ENCODE data around the gene SNAP29.

SNAP29 gene

DNA sequence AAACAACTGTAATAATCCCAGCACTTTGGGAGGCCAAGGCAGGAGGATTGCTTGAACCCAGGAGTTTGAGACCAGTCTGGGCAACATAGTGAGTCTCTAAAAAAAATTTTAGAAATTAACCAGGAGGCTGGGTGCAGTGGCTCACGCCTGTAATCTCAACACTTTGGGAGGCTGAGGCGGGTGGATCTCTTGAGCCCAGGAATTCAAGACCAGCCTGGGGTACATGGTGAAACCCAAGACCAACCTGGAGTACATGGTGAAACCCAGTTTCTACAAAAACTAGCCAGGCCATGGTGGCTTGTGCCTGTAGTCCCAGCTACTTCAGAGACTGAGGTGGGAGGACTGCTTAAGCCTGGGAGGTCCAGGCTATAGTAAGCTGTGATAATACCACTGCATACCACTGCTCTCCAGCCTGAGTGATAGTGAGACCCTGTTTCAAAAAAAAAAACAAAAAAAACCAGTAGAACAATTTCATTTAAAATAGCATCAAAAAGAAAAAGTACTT lies 11.4 kb upstream of the SNAP29 start:
- Histone ChIP-seq H3K4me3 (ENCODE audit: low read depth, low read length) (no peak overlapping the region), H2AFZ (no peak overlapping the region), H3K9me3 (ENCODE audit: control insufficient read depth, low read length) (no peaks in the 10 kb centered on the region), H3K36me3 (ENCODE audit: control insufficient read depth, insufficient read depth, low read length) (no peaks in the 10 kb centered on the region), H3K27ac (no peak overlapping the region), H3K9ac (no peak overlapping the region), H3K79me2 (peaks cover 41% of the 10 kb centered on the region), H3K27me3 (ENCODE audit: control insufficient read depth, insufficient read depth, low read length) (no peaks in the 10 kb centered on the region), H3K4me1 (no peaks in the 10 kb centered on the region), H3K4me2 (ENCODE audit: low read length) (no peak overlapping the region)
- no peak for TF ChIP-seq CTCF (IDR thresholded peaks at IDR 0.05)

GRCh38 chr22:20852076-20852475 lies 6.7 kb upstream of the SNAP29 start:
- Histone ChIP-seq H3K4me2 (ENCODE audit: low read length) (no peak overlapping the region), H2AFZ (no peak overlapping the region), H3K27ac (no peak overlapping the region), H3K79me2 (peaks cover 38% of the 10 kb centered on the region), H3K36me3 (ENCODE audit: control insufficient read depth, insufficient read depth, low read length) (no peaks in the 10 kb centered on the region), H3K27me3 (ENCODE audit: control insufficient read depth, insufficient read depth, low read length) (no peaks in the 10 kb centered on the region), H3K9me3 (ENCODE audit: control insufficient read depth, low read length) (no peaks in the 10 kb centered on the region), H3K9ac (no peak overlapping the region), H3K4me3 (ENCODE audit: low read depth, low read length) (no peak overlapping the region), H3K4me1 (peaks cover 7% of the 10 kb centered on the region)
- no peak for TF ChIP-seq CTCF (IDR thresholded peaks at IDR 0.05)

- Histone ChIP-seq H3K79me2 (peaks cover 38% of the 10 kb centered on the region), H3K9me3 (ENCODE audit: control insufficient read depth, low read length) (no peaks in the 10 kb centered on the region), H3K4me3 (ENCODE audit: low read depth, low read length) (no peak overlapping the region), H3K4me2 (ENCODE audit: low read length) (no peak overlapping the region), H3K9ac (no peak overlapping the region), H3K4me1 (peaks cover 7% of the 10 kb centered on the region), H3K27ac (no peak overlapping the region), H2AFZ (no peak overlapping the region), H3K36me3 (ENCODE audit: control insufficient read depth, insufficient read depth, low read length) (no peaks in the 10 kb centered on the region), H3K27me3 (ENCODE audit: control insufficient read depth, insufficient read depth, low read length) (no peaks in the 10 kb centered on the region)
- no peak for TF ChIP-seq CTCF (IDR thresholded peaks at IDR 0.05)
Measured at GRCh38 chr22:20852503-20852902, 6.3 kb upstream of the SNAP29 start.

DNA sequence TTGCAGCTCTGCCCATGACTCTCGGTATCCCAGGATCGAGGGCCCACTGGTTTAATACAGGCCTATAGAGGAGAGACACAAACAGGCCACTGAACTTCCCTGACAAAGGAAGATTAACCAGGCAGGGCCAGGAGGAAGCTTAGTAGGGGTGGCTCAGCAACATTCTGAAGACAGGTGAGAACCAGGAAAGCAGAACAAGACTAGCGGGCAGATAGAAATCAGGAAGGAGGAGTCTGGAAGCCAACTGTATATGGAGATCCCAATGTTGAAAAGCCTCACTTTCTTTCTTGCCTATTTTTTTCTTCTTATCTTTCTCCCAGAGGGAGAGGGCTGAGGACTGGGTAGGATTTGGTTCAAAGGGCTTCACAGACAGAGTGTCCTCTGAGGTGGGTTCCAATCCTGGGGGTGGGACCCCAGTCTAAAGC lies 5.6 kb upstream of the SNAP29 start:
- Histone ChIP-seq H3K27me3 (ENCODE audit: control insufficient read depth, insufficient read depth, low read length) (no peaks in the 10 kb centered on the region), H3K36me3 (ENCODE audit: control insufficient read depth, insufficient read depth, low read length) (no peaks in the 10 kb centered on the region), H2AFZ (no peak overlapping the region), H3K9me3 (ENCODE audit: control insufficient read depth, low read length) (no peaks in the 10 kb centered on the region), H3K4me3 (ENCODE audit: low read depth, low read length) (no peak overlapping the region), H3K4me2 (ENCODE audit: low read length) (no peak overlapping the region), H3K79me2 (peaks cover 36% of the 10 kb centered on the region), H3K9ac (no peak overlapping the region), H3K4me1 (peaks cover 7% of the 10 kb centered on the region), H3K27ac (no peak overlapping the region)
- no peak for TF ChIP-seq CTCF (IDR thresholded peaks at IDR 0.05)

DNA sequence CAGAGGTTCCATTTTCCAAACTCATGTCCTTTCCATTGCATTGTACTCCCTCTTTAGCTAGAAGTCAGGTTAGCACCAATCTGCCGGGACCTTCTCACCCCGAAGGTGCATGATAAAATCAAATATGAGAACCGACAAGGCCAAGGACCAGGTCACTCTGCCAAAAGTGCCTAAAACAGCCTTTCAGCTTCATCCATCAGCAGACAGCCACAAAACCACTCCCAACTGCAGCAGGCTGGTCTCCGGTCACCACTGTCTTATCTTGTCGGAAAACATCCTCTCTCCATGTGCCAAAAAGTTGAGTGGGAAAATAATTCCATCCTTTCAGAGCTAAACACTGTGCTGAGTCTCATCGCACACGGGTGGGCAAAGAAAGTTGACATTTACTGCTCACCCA lies 1.6 kb upstream of the SNAP29 start:
- Histone ChIP-seq H3K9me3 (ENCODE audit: control insufficient read depth, low read length) (no peaks in the 10 kb centered on the region), H3K9ac (no peak overlapping the region), H3K36me3 (ENCODE audit: control insufficient read depth, insufficient read depth, low read length) (no peaks in the 10 kb centered on the region), H3K4me1 (peaks cover 7% of the 10 kb centered on the region), H3K79me2 (peaks cover 12% of the 10 kb centered on the region), H2AFZ (no peak overlapping the region), H3K4me3 (ENCODE audit: low read depth, low read length) (peak overlapping the region; percentile 86), H3K4me2 (ENCODE audit: low read length) (peak overlapping the region; percentile 83), H3K27me3 (ENCODE audit: control insufficient read depth, insufficient read depth, low read length) (no peaks in the 10 kb centered on the region), H3K27ac (no peak overlapping the region)
- TF ChIP-seq CTCF (IDR thresholded peaks at IDR 0.05) = no peak

Data from parathyroid adenoma (tissue), 2 donors.